ENCODE results near the gene JAK1.
"Not testable (repeated sequence)": the region's sequence is repeated elsewhere in the genome, so short reads cannot be mapped to it uniquely, and the experiment has no call there.

Gene JAK1

GRCh38 chr1:64966158-64966971 is at the start of gene JAK1:
Gene JAK1 (minus strand): TSS chr1:64966549. CDS start chr1:64886264, 80,285 bp downstream.
- peak; percentile 87 for DNase-seq (ENCODE audit: low spot score)

GRCh38 chr1:65014321-65014720 is 48.0 kb upstream of the JAK1 start:
- no peak for DNase-seq (ENCODE audit: low spot score)

- no peak for DNase-seq (ENCODE audit: low spot score)
Measured at GRCh38 chr1:65011983-65012382, 45.6 kb upstream of the JAK1 start.

- no peak for DNase-seq (ENCODE audit: low spot score)
Measured at GRCh38 chr1:65009724-65010420, 43.5 kb upstream of the JAK1 start.

GRCh38 chr1:65009176-65009575 is 42.8 kb upstream of the JAK1 start:
- no peak for DNase-seq (ENCODE audit: low spot score)

- DNase-seq (ENCODE audit: low spot score): no peak
Measured at GRCh38 chr1:65006806-65007205, 40.5 kb upstream of the JAK1 start.

- DNase-seq (ENCODE audit: low spot score): no peak
Measured at GRCh38 chr1:65003316-65003664, 36.9 kb upstream of the JAK1 start.

- DNase-seq (ENCODE audit: low spot score): peak; percentile 87
Measured at GRCh38 chr1:65002508-65003315, 36.4 kb upstream of the JAK1 start.

GRCh38 chr1:65002156-65002507 is 35.8 kb upstream of the JAK1 start:
- DNase-seq (ENCODE audit: low spot score): no peak

- peak; percentile 90 for DNase-seq (ENCODE audit: low spot score)
Measured at GRCh38 chr1:65001231-65001792, 35.0 kb upstream of the JAK1 start.

GRCh38 chr1:64998425-64998948 is 32.1 kb upstream of the JAK1 start:
- not testable (repeated sequence) for DNase-seq (ENCODE audit: low spot score)

- no peak for DNase-seq (ENCODE audit: low spot score)
Measured at GRCh38 chr1:64996541-64997257, 30.4 kb upstream of the JAK1 start.

GRCh38 chr1:64995316-64995715 is 29.0 kb upstream of the JAK1 start:
- DNase-seq (ENCODE audit: low spot score): no peak

GRCh38 chr1:64986903-64987871 is 20.8 kb upstream of the JAK1 start:
- DNase-seq (ENCODE audit: low spot score): no peak

GRCh38 chr1:64984737-64985136 is 18.4 kb upstream of the JAK1 start:
- DNase-seq (ENCODE audit: low spot score): no peak

GRCh38 chr1:64984106-64984505 is 17.8 kb upstream of the JAK1 start:
- no peak for DNase-seq (ENCODE audit: low spot score)

GRCh38 chr1:64983110-64983509 is 16.8 kb upstream of the JAK1 start:
- no peak for DNase-seq (ENCODE audit: low spot score)

GRCh38 chr1:64981601-64982533 is 15.5 kb upstream of the JAK1 start:
- no peak for DNase-seq (ENCODE audit: low spot score)

Measured in kidney capillary endothelial cell (primary cell).